ENCODE results near the gene MAGI2.

- TF ChIP-seq CTCF (conservative IDR thresholded peaks at IDR 0.05; ENCODE audit: low read depth, low read length) (no peak), EZH2 (IDR thresholded peaks at IDR 0.05; ENCODE audit: borderline replicate concordance, low read depth, low read length, poor library complexity, severe bottlenecking) (no peak)
Observed at GRCh38 chr7:78057571-78057970, 1395.9 kb downstream of the MAGI2 start.

Data from A673 (cell line).